H1 (cell line): ENCODE measurements around the gene EGFR. TPM values are rescaled to one million over a fixed set of nuclear protein-coding genes. Genes with fewer than 3 reads are reported as not detected.

ENCODE experiments used
- CTCF ChIA-PET: fragments of 300-600 bp; sonication (Branson Sonifier 250); formaldehyde crosslinking; loops from one replicate; lab custom pipeline; 2021; ENCODE audit not compliant: partially characterized antibody; lab: Charles Lee
- POLR2A ChIA-PET: fragments of 300-600 bp; sonication (Branson Sonifier 250); formaldehyde crosslinking; loops from one replicate; lab custom pipeline; 2021; ENCODE audit warnings: inconsistent platforms; ENCODE audit not compliant: partially characterized antibody; lab: Charles Lee
- DNase-seq, 2 experiments: peaks; one replicate each; pipeline versions ENCODE4 v3.0.0 to v3.0.0-alpha.2; 2010 to 2022; ENCODE audit warnings: low spot score in 2 of 2, low read depth in 1 of 2, mixed read lengths in 1 of 2
- FAIRE-seq: peaks from 2 replicates; lab custom pipeline; 2011; peaks lifted over from hg19 to GRCh38; lab: Jason Lieb, UNC
- H2AFZ ChIP-seq: 2 replicates; pipeline ENCODE4 v1.8.1; 2012; ENCODE audit warnings: low read length, inconsistent platforms
- H2AK5ac ChIP-seq: 2 replicates; pipeline ENCODE4 v1.6.1; 2013; ENCODE audit warnings: low read depth, low read length
- H2BK120ac ChIP-seq: replicated peaks from 2 replicates; pipeline ENCODE3; 2013; ENCODE audit warnings: low read depth, low read length, inconsistent platforms
- H2BK12ac ChIP-seq: 2 replicates; pipeline ENCODE4 v1.6.1; 2013; ENCODE audit warnings: low read depth, low read length
- H2BK15ac ChIP-seq: 2 replicates; pipeline ENCODE4 v1.6.1; 2013; ENCODE audit warnings: low read length
- H2BK20ac ChIP-seq: 2 replicates; pipeline ENCODE4 v1.6.1; 2013; ENCODE audit warnings: low read length
- H2BK5ac ChIP-seq: 2 replicates; pipeline ENCODE4 v1.6.1; 2013; ENCODE audit warnings: low read depth, low read length
- H3K14ac ChIP-seq: 2 replicates; pipeline ENCODE4 v1.6.1; 2013; ENCODE audit warnings: inconsistent platforms; ENCODE audit not compliant: insufficient read length
- H3K18ac ChIP-seq: 2 replicates; pipeline ENCODE4 v1.6.1; 2013; ENCODE audit warnings: low read length; ENCODE audit errors: extremely low read depth
- H3K23ac ChIP-seq: 2 replicates; pipeline ENCODE4 v1.6.1; 2013; ENCODE audit warnings: inconsistent platforms; ENCODE audit not compliant: insufficient read length
- H3K23me2 ChIP-seq: 2 replicates; pipeline ENCODE4 v1.6.1; 2013; ENCODE audit warnings: low read depth, low read length
- H3K27ac ChIP-seq: 2 replicates; pipeline ENCODE4 v1.6.1; 2011; ENCODE audit warnings: low read depth, low read length, inconsistent platforms
- H3K27me3 ChIP-seq, 4 experiments: replicated peaks in 1 of 4; 1 replicate in 1 of 4; 2 replicates in 3 of 4; pipeline versions ENCODE4 v1.6.1 to v1.8.1; 2011 to 2013; ENCODE audit warnings: low read length in 3 of 4, mild to moderate bottlenecking in 3 of 4, inconsistent platforms in 2 of 4, mixed read lengths in 2 of 4, moderate library complexity in 1 of 4; ENCODE audit not compliant: control insufficient read depth in 3 of 4, insufficient read depth in 3 of 4; ENCODE audit errors: extremely low read depth in 1 of 4
- H3K36me3 ChIP-seq, 4 experiments: 2 replicates each; pipeline versions ENCODE4 v1.6.1 to v1.8.1; 2011 to 2013; ENCODE audit warnings: mild to moderate bottlenecking in 4 of 4, low read length in 3 of 4, moderate library complexity in 2 of 4, control low read depth in 1 of 4, inconsistent platforms in 1 of 4; ENCODE audit not compliant: insufficient read depth in 4 of 4, control insufficient read depth in 2 of 4
- H3K4ac ChIP-seq: replicated peaks from 2 replicates; pipeline ENCODE3; 2013; ENCODE audit warnings: low read length, low read depth, mixed read lengths, inconsistent platforms; ENCODE audit not compliant: insufficient read length
- H3K4me1 ChIP-seq, 4 experiments: replicated peaks in 1 of 4; 1 replicate in 1 of 4; 2 replicates in 3 of 4; pipeline versions ENCODE4 v1.6.1 to v1.8.1; 2011 to 2013; ENCODE audit warnings: low read length in 3 of 4, inconsistent platforms in 2 of 4, mixed read lengths in 1 of 4; ENCODE audit not compliant: insufficient read depth in 4 of 4, control insufficient read depth in 3 of 4
- H3K4me2 ChIP-seq, 2 experiments: 2 replicates each; pipeline versions ENCODE4 v1.6.1 to v1.8.1; 2011 to 2013; ENCODE audit warnings: low read depth in 2 of 2, low read length in 2 of 2, control low read depth in 1 of 2, inconsistent platforms in 1 of 2, mild to moderate bottlenecking in 1 of 2; ENCODE audit not compliant: insufficient read depth in 1 of 2
- H3K4me3 ChIP-seq, 4 experiments: fragments of 200-600, 300-600 bp in 1 of 4; sonication (generic), shearing (Covaris generic), sonication (Bioruptor Twin) in 1 of 4; 2 replicates each; pipeline versions ENCODE4 v1.5.1 to v1.8.1; 2011 to 2016; ENCODE audit warnings: low read length in 4 of 4, low read depth in 3 of 4, control low read depth in 2 of 4, inconsistent platforms in 2 of 4, mild to moderate bottlenecking in 2 of 4, mixed read lengths in 1 of 4, moderate library complexity in 1 of 4; ENCODE audit not compliant: insufficient read depth in 2 of 4; ENCODE audit errors: extremely low read depth in 1 of 4
- H3K56ac ChIP-seq: replicated peaks from 2 replicates; pipeline ENCODE3; 2013; ENCODE audit warnings: low read depth, mild to moderate bottlenecking, mixed read lengths, low read length, inconsistent platforms; ENCODE audit not compliant: insufficient read length
- H3K79me1 ChIP-seq: 2 replicates; pipeline ENCODE4 v1.6.1; 2013; ENCODE audit warnings: low read depth, low read length, control low read depth
- H3K79me2 ChIP-seq, 2 experiments: 2 replicates each; pipeline versions ENCODE4 v1.6.1 to v1.8.1; 2012 to 2013; ENCODE audit warnings: low read length in 2 of 2, mild to moderate bottlenecking in 2 of 2, inconsistent platforms in 1 of 2; ENCODE audit not compliant: insufficient read depth in 2 of 2, control insufficient read depth in 1 of 2
- H3K9ac ChIP-seq, 4 experiments: replicated peaks in 1 of 4; 1 replicate in 1 of 4; 2 replicates in 3 of 4; pipeline versions ENCODE4 v1.6.1 to v1.8.1; 2011 to 2013; ENCODE audit warnings: low read depth in 3 of 4, low read length in 3 of 4, control low read depth in 2 of 4, mild to moderate bottlenecking in 2 of 4, moderate library complexity in 2 of 4, inconsistent platforms in 1 of 4; ENCODE audit errors: extremely low read depth in 1 of 4
- H3K9me3 ChIP-seq, 2 experiments: 2 replicates each; pipeline versions ENCODE4 v1.6.1 to v1.8.1; 2012 to 2013; ENCODE audit warnings: mild to moderate bottlenecking in 2 of 2, moderate library complexity in 2 of 2, control low read depth in 1 of 2, inconsistent platforms in 1 of 2, low read depth in 1 of 2, low read length in 1 of 2, mixed read lengths in 1 of 2; ENCODE audit not compliant: insufficient read depth in 2 of 2
- H4K20me1 ChIP-seq, 2 experiments: replicated peaks in 1 of 2; 2 replicates each; pipeline versions ENCODE3 to v1.8.1; 2011 to 2013; ENCODE audit warnings: inconsistent platforms in 2 of 2, low read length in 2 of 2, mild to moderate bottlenecking in 1 of 2; ENCODE audit not compliant: insufficient read depth in 2 of 2, control insufficient read depth in 1 of 2
- H4K5ac ChIP-seq: 2 replicates; pipeline ENCODE4 v1.6.1; 2013; ENCODE audit warnings: low read length, low read depth, mixed read lengths, inconsistent platforms; ENCODE audit not compliant: insufficient read length
- H4K8ac ChIP-seq: 2 replicates; pipeline ENCODE4 v1.8.0; 2013; ENCODE audit warnings: mild to moderate bottlenecking, moderate library complexity, low read length, inconsistent platforms; ENCODE audit not compliant: insufficient read depth; ENCODE audit errors: extremely low read depth
- H4K91ac ChIP-seq: replicated peaks from 2 replicates; pipeline ENCODE3; 2013; ENCODE audit warnings: low read length, mixed read lengths, inconsistent platforms; ENCODE audit not compliant: insufficient read length
- EP300 ChIP-seq, 2 experiments: IDR thresholded peaks; 1 replicate in 1 of 2; 2 replicates in 1 of 2; pipeline ENCODE4 v1.6.1; 2011 to 2012; ENCODE audit warnings: low read depth in 2 of 2, low read length in 2 of 2, mild to moderate bottlenecking in 2 of 2, borderline replicate concordance in 1 of 2, inconsistent platforms in 1 of 2, moderate library complexity in 1 of 2
- NANOG ChIP-seq: IDR thresholded peaks from 2 replicates; pipeline ENCODE4 v1.6.1; 2011; ENCODE audit warnings: low read length, low read depth, mild to moderate bottlenecking, inconsistent platforms; ENCODE audit not compliant: insufficient read depth, poor library complexity, severe bottlenecking
- POLR2AphosphoS5 ChIP-seq: IDR thresholded peaks from 2 replicates; pipeline ENCODE4 v1.6.1; 2011; ENCODE audit warnings: low read depth, low read length
- SAP30 ChIP-seq: fragments of 300-600 bp; sonication (generic); IDR thresholded peaks from 2 replicates; pipeline ENCODE4 v1.7.1; 2012; ENCODE audit warnings: low read length, moderate library complexity, mild to moderate bottlenecking, inconsistent platforms; ENCODE audit not compliant: insufficient read depth, insufficient replicate concordance
- YY1 ChIP-seq: IDR thresholded peaks from 2 replicates; pipeline ENCODE4 v1.6.1; 2011; ENCODE audit warnings: low read depth, mild to moderate bottlenecking, low read length
- WGBS, 2 experiments: shearing (Covaris generic) in 1 of 2; methylation state at CpG; one replicate each; pipeline versions ENCODE4 v1.1.6 to v1.1.7; 2013 to 2015; ENCODE audit warnings: low lambda C conversion rate in 2 of 2, mixed read lengths in 2 of 2, inconsistent platforms in 1 of 2, low coverage in 1 of 2, missing lambda C conversion rate in 1 of 2; ENCODE audit not compliant: insufficient replicate concordance in 2 of 2, insufficient coverage in 1 of 2, insufficient read length in 1 of 2; ENCODE audit errors: extremely low coverage in 1 of 2, missing lambda C conversion rate in 1 of 2; 5-methylcytosine and 5-hydroxymethylcytosine counted together
- polyA plus RNA-seq, 7 experiments: library from polyadenylated mRNA; depleted of rRNA in 3 of 7; stranded (reverse) in 5 of 7; unstranded in 2 of 7; fragments of >200 nt in 5 of 7; fragments of 200-250 nt in 2 of 7; gene quantifications; 1 replicate in 5 of 7; 2 replicates in 1 of 7; 4 replicates in 1 of 7; pipeline versions ENCODE4 v1.2.1 to v1.2.3, GENCODE V29; 2011 to 2013; ENCODE audit warnings: missing spikeins in 2 of 7, mixed read lengths in 2 of 7
- total RNA-seq: library from RNA; stranded (reverse); fragmentation: NEBNext Ultra II Directional; extraction: Animal tissue kit (Norgen Biotek cat#: 25700); gene quantifications from 2 replicates; pipeline ENCODE4 v1.2.1, GENCODE V29; 2021

EGFR gene
- total and polyA plus RNA-seq, 2 of the 8 experiments (the other 6 are each of a cell fraction or from before 2014, with no cell fraction given), result 1.9 to 5.8 TPM

GRCh38 chr7:55189878-55190436 lies 171.1 kb downstream of the EGFR start:
- H3K18ac ChIP-seq, result peak overlapping the region; percentile 65
- DNase-seq, result no peak
- CTCF ChIA-PET, result interaction anchor here (0.7 to 2.0 kb wide), 2 partner anchors 57 to 65 kb away, joined by 3 to 4 read pairs; no protein-coding TSS in a partner anchor
- H4K5ac ChIP-seq, result no peak overlapping the region
- H3K79me2 ChIP-seq, result no peaks in the 10 kb centered on the region
- no peaks in the 10 kb centered on the region for H3K23me2 ChIP-seq
- H3K27me3 ChIP-seq, result no peaks in the 10 kb centered on the region; a peak in 2 of 7 replicates
- no peak overlapping the region for H4K8ac ChIP-seq
- no peaks in the 10 kb centered on the region for H4K20me1 ChIP-seq
- peak overlapping the region; percentile 70 for H2BK120ac ChIP-seq
- TF ChIP-seq SAP30 (no peak), POLR2AphosphoS5 (no peak), NANOG (no peak), YY1 (no peak), EP300 (IDR thresholded peaks at IDR 0.05; ENCODE audit: borderline replicate concordance in 1 of 2, low read depth in 2 of 2, low read length in 2 of 2) (no peak)
- no peak overlapping the region for H3K56ac ChIP-seq
- H4K91ac ChIP-seq, result peak overlapping the region; percentile 20
- H3K4me3 ChIP-seq, result no peak overlapping the region
- no peak overlapping the region for H3K23ac ChIP-seq
- H2BK20ac ChIP-seq, result peak overlapping the region; percentile 87; the same call in 1 of the 2 replicates
- H2BK5ac ChIP-seq, result peak overlapping the region; percentile 9; the same call in 1 of the 2 replicates
- peak overlapping the region; percentile 62; the same call in 1 of the 2 replicates for H2BK15ac ChIP-seq
- WGBS, 2 experiments, result 75% methylated on average over 16 of the region's 16 CpGs; no CpG with 5 or more reads in 1 of the 2 experiments
- H2AFZ ChIP-seq, result 0 out of 2 replicates have a peak overlapping the region, but pooled peaks have one; percentile 41
- H2BK12ac ChIP-seq, result peak overlapping the region; percentile 40; the same call in 1 of the 2 replicates
- H2AK5ac ChIP-seq, result no peak overlapping the region
- H3K4ac ChIP-seq, result no peak overlapping the region
- POLR2A ChIA-PET, result interaction anchor here (0.6 kb wide), 1 partner anchor 9 kb away, joined by 3 read pairs; no protein-coding TSS in a partner anchor
- peaks cover 22 to 39% (median 37%) of the 10 kb centered on the region in 4 experiments for H3K4me1 ChIP-seq
- peak overlapping the region; percentile 28 to 38; a peak in 2 of 4 replicates for H3K4me2 ChIP-seq
- H3K14ac ChIP-seq, result no peak overlapping the region
- H3K36me3 ChIP-seq, result no peaks in the 10 kb centered on the region
- H3K27ac ChIP-seq, result no peak overlapping the region
- no peak overlapping the region for H3K9ac ChIP-seq
- FAIRE-seq, result no peak
- no peaks in the 10 kb centered on the region for H3K79me1 ChIP-seq
- H3K9me3 ChIP-seq, result no peaks in the 10 kb centered on the region
